Measurements from ENCODE around the gene IL17RE. TPM values are rescaled to one million over a fixed set of nuclear protein-coding genes. Genes with fewer than 3 reads are reported as not detected.

IL17RE gene
- total and polyA plus RNA-seq, 2 of the 13 experiments (the other 11 are each of a cell fraction or from before 2014, with no cell fraction given): 14.5 to 24.1 TPM

DNA sequence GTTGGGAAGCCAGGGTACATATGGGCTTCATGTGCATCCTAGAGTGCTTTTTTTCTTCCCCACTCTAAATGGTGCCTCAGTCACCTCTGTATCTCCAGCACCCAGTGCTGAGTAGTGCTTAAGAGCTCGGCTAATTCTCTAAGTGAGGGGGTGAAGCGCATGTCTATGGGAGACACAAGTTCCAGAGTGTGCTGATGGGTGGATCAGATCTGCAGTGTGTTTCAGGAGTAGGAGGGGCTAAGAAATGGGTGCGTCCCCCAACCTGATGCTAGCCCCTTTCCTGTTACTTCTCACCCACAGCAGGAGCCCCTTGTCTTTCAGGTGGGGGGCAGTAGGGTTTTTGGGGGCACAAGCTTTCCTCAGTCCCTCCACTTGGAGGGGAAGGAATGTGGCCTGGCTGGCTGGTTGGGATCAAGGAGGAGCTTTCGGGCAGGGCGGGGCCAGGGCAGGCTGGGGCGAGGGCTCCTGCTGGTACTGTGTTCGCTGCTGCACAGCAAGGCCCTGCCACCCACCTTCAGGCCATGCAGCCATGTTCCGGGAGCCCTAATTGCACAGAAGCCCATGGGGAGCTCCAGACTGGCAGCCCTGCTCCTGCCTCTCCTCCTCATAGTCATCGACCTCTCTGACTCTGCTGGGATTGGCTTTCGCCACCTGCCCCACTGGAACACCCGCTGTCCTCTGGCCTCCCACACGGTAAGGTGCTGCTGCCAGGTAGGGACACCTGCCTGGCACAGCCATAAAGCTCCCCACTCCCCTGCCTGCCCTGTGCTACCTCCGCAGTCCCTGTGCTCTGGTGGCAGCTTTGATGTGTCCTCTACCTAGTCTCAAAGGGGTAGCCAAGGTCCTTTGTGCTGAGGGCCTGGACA, at the start of gene IL17RE (continued):
- TF ChIP-seq ADNP (CRISPR knock-in tag; IDR thresholded peaks at IDR 0.05): no peak
- TF ChIP-seq NR1H2 (CRISPR knock-in tag; IDR thresholded peaks at IDR 0.05; ENCODE audit: borderline replicate concordance, low read depth): no peak
- TF ChIP-seq ZNF780A (CRISPR knock-in tag; IDR thresholded peaks at IDR 0.05): no peak
- 0 out of 2 replicates have a peak, but pooled peaks have one; percentile 6 for TF ChIP-seq PAX8 (CRISPR knock-in tag; IDR thresholded peaks at IDR 0.05; ENCODE audit: borderline replicate concordance)
- TF ChIP-seq, protein P1, sequence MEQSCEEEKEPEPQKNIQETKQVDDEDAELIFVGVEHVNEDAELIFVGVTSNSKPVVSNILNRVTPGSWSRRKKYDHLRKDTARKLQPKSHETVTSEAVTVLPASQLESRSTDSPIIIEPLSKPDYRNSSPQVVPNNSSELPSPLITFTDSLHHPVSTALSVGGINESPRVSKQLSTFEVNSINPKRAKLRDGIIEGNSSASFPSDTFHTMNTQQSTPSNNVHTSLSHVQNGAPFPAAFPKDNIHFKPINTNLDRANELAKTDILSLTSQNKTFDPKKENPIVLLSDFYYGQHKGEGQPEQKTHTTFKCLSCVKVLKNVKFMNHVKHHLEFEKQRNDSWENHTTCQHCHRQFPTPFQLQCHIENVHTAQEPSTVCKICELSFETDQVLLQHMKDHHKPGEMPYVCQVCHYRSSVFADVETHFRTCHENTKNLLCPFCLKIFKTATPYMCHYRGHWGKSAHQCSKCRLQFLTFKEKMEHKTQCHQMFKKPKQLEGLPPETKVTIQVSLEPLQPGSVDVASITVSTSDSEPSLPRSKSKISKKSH (CRISPR knock-in tag; IDR thresholded peaks at IDR 0.05; ENCODE audit: borderline replicate concordance): no peak
- TF ChIP-seq FOXA1 (IDR thresholded peaks at IDR 0.05): no peak
- TF ChIP-seq FOXA1 (CRISPR knock-in tag; IDR thresholded peaks at IDR 0.05): no peak; the same call in 1 of the 2 replicates
- no peak for TF ChIP-seq ZNF224 (CRISPR knock-in tag; IDR thresholded peaks at IDR 0.05)
- no peak; the same call in 1 of the 2 replicates for TF ChIP-seq ZNF567 (CRISPR knock-in tag; IDR thresholded peaks at IDR 0.05; ENCODE audit: borderline replicate concordance)
- no peak for TF ChIP-seq KLF9 (CRISPR knock-in tag; IDR thresholded peaks at IDR 0.05; ENCODE audit: low read depth)
- no peak for TF ChIP-seq RFXAP (CRISPR knock-in tag; IDR thresholded peaks at IDR 0.05; ENCODE audit: borderline replicate concordance)
- TF ChIP-seq ZNF724P (CRISPR knock-in tag; IDR thresholded peaks at IDR 0.05; ENCODE audit: borderline replicate concordance): no peak
- no peak for TF ChIP-seq BRCA1 (CRISPR knock-in tag; IDR thresholded peaks at IDR 0.05)
- TF ChIP-seq, protein P2, sequence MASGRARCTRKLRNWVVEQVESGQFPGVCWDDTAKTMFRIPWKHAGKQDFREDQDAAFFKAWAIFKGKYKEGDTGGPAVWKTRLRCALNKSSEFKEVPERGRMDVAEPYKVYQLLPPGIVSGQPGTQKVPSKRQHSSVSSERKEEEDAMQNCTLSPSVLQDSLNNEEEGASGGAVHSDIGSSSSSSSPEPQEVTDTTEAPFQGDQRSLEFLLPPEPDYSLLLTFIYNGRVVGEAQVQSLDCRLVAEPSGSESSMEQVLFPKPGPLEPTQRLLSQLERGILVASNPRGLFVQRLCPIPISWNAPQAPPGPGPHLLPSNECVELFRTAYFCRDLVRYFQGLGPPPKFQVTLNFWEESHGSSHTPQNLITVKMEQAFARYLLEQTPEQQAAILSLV (CRISPR knock-in tag; IDR thresholded peaks at IDR 0.05; ENCODE audit: borderline replicate concordance): no peak
- TF ChIP-seq, protein P3, sequence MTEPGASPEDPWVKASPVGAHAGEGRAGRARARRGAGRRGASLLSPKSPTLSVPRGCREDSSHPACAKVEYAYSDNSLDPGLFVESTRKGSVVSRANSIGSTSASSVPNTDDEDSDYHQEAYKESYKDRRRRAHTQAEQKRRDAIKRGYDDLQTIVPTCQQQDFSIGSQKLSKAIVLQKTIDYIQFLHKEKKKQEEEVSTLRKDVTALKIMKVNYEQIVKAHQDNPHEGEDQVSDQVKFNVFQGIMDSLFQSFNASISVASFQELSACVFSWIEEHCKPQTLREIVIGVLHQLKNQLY (CRISPR knock-in tag; IDR thresholded peaks at IDR 0.05): no peak
- TF ChIP-seq ZNF850 (CRISPR knock-in tag; conservative IDR thresholded peaks at IDR 0.05): no peak
- TF ChIP-seq ELF4 (CRISPR knock-in tag; IDR thresholded peaks at IDR 0.05; ENCODE audit: borderline replicate concordance): no peak
- no peak for TF ChIP-seq CBFB (CRISPR knock-in tag; IDR thresholded peaks at IDR 0.05)
- TF ChIP-seq ZNF83 (CRISPR knock-in tag; IDR thresholded peaks at IDR 0.05; ENCODE audit: borderline replicate concordance): peak; percentile 26; the same call in 1 of the 2 replicates
- TF ChIP-seq ZNF225 (CRISPR knock-in tag; IDR thresholded peaks at IDR 0.05): no peak
- TF ChIP-seq, protein P4, sequence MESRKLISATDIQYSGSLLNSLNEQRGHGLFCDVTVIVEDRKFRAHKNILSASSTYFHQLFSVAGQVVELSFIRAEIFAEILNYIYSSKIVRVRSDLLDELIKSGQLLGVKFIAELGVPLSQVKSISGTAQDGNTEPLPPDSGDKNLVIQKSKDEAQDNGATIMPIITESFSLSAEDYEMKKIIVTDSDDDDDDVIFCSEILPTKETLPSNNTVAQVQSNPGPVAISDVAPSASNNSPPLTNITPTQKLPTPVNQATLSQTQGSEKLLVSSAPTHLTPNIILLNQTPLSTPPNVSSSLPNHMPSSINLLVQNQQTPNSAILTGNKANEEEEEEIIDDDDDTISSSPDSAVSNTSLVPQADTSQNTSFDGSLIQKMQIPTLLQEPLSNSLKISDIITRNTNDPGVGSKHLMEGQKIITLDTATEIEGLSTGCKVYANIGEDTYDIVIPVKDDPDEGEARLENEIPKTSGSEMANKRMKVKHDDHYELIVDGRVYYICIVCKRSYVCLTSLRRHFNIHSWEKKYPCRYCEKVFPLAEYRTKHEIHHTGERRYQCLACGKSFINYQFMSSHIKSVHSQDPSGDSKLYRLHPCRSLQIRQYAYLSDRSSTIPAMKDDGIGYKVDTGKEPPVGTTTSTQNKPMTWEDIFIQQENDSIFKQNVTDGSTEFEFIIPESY (CRISPR knock-in tag; IDR thresholded peaks at IDR 0.05): no peak
- TF ChIP-seq, protein P5, sequence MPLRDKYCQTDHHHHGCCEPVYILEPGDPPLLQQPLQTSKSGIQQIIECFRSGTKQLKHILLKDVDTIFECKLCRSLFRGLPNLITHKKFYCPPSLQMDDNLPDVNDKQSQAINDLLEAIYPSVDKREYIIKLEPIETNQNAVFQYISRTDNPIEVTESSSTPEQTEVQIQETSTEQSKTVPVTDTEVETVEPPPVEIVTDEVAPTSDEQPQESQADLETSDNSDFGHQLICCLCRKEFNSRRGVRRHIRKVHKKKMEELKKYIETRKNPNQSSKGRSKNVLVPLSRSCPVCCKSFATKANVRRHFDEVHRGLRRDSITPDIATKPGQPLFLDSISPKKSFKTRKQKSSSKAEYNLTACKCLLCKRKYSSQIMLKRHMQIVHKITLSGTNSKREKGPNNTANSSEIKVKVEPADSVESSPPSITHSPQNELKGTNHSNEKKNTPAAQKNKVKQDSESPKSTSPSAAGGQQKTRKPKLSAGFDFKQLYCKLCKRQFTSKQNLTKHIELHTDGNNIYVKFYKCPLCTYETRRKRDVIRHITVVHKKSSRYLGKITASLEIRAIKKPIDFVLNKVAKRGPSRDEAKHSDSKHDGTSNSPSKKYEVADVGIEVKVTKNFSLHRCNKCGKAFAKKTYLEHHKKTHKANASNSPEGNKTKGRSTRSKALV (CRISPR knock-in tag; IDR thresholded peaks at IDR 0.05): no peak

Data from HepG2 (cell line).